LNCaP clone FGC (cell line): ENCODE results near the gene WHRN.

Source experiments
- DNase-seq: peaks from one replicate; pipeline ENCODE4 v3.0.0-alpha.2; 2011; ENCODE audit warnings: low read depth
- H3K4me3 ChIP-seq: 2 replicates; pipeline ENCODE4 v1.5.1; 2011; ENCODE audit warnings: mild to moderate bottlenecking, low read depth, low read length, control low read depth
- TF ChIP-seq, protein P1 (sequence below): IDR thresholded peaks from 2 replicates; pipeline ENCODE4 v1.5.1; 2012; ENCODE audit warnings: mild to moderate bottlenecking; ENCODE audit not compliant: control insufficient read depth, insufficient read depth; ENCODE audit errors: extremely low read depth

Gene WHRN

DNA sequence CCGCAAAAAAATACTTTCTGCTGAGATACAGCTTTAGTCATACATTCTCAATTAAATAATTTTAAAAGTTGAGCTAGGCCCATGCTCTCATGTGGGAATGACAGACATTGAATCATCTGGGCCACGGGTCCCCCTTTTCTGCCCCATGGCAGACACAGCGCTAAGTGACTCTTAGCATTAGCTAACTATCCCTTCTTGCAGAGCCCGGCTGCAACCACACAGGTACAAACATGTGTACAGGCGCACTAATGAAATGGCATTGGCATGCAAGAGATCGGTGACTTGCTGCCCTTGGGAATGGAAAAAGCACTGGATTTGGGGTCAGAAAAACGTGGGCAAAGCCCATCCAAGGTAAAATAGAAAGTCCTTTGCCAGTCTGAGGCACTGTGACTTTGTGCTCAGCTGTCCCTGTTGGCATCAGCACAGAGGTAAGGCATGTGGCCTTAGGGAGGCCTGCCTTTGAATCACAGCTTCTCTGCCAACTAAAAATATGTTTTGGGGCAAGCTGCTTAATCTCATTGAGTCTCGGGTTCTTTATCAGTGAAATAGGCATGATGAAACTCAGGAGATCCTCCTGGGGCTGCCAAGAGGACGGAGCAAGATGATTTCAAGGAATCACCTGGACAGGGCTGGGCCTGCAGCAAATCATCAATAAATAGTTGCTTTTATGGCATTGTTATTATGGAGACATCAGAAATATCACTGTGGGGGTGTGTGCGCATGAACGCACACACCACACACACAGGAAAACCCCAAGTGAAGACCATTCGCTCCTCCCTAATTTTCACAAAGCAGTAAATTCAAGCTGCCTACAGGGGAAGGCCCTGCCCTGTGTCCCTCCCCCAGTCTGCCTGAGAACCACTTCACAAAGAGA, 54.2 kb downstream of the WHRN start:
- H3K4me3 ChIP-seq: no peak overlapping the region
- no peak for DNase-seq
- TF ChIP-seq, protein P1, sequence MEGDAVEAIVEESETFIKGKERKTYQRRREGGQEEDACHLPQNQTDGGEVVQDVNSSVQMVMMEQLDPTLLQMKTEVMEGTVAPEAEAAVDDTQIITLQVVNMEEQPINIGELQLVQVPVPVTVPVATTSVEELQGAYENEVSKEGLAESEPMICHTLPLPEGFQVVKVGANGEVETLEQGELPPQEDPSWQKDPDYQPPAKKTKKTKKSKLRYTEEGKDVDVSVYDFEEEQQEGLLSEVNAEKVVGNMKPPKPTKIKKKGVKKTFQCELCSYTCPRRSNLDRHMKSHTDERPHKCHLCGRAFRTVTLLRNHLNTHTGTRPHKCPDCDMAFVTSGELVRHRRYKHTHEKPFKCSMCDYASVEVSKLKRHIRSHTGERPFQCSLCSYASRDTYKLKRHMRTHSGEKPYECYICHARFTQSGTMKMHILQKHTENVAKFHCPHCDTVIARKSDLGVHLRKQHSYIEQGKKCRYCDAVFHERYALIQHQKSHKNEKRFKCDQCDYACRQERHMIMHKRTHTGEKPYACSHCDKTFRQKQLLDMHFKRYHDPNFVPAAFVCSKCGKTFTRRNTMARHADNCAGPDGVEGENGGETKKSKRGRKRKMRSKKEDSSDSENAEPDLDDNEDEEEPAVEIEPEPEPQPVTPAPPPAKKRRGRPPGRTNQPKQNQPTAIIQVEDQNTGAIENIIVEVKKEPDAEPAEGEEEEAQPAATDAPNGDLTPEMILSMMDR: no peak

DNA sequence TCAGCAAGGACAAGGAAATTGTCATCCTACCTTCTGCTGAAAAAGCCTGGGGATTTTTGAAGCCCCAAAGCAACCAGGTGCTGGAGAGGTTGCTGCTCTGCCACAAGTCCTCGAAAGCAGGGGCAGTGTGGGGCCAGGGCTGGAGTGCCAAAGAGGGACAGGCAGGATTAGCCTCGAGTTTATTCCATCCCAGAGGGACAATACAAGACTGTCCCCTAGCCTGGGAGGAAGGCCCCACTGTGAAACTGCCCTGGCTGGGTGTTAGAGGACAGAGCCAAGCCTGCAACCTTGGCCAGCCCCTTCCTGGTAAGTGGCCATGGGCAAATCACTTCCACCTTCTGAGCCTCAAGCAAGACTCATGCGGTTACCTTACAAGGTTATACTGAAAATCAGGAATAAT, 55.1 kb downstream of the WHRN start:
- DNase-seq: no peak
- H3K4me3 ChIP-seq: no peak overlapping the region
- TF ChIP-seq, protein P1: no peak

DNA sequence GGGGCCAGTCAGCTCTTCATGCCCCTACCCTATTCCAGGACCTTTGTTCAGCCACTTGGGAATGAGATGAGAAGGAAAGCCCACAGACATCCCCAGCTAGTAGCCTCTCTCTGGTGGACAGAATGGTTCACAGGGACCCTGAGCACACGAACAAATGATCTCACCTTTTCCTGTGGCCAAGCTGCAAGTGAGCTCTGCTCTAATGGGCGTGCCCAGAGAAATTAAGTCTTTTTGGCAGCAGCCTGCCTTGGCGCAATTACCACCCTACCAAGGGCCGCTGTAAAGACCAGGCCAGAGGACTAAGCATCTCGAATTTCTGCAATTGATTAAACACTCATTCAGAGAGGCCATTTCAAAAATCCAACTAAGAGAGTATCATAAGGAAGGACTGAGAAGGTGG, 56.0 kb downstream of the WHRN start:
- TF ChIP-seq, protein P1: no peak
- no peak for DNase-seq

DNA sequence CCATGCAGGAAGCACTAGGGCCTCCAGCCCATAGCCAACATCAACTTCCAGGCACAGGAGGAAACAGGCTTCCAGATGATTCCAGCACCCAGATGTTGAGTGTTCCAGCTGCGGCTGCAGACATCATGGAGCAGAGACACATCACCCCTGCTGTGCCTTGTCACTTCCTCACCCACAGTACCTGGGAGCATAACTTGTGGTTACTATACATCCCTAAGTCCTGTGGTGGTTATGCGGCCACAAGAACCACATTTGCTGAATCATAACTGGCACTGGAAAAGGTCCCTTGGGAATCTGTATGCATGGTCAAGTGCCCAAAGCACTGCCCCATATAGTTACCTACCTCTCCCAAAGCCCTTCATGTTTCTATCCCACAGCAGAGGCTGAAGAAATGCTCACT, 56.6 kb downstream of the WHRN start:
- no peak overlapping the region for H3K4me3 ChIP-seq
- no peak for DNase-seq
- TF ChIP-seq, protein P1: no peak

More for the DNA sequence above, 56.0 kb downstream of the WHRN start:
- H3K4me3 ChIP-seq: no peak overlapping the region

DNA sequence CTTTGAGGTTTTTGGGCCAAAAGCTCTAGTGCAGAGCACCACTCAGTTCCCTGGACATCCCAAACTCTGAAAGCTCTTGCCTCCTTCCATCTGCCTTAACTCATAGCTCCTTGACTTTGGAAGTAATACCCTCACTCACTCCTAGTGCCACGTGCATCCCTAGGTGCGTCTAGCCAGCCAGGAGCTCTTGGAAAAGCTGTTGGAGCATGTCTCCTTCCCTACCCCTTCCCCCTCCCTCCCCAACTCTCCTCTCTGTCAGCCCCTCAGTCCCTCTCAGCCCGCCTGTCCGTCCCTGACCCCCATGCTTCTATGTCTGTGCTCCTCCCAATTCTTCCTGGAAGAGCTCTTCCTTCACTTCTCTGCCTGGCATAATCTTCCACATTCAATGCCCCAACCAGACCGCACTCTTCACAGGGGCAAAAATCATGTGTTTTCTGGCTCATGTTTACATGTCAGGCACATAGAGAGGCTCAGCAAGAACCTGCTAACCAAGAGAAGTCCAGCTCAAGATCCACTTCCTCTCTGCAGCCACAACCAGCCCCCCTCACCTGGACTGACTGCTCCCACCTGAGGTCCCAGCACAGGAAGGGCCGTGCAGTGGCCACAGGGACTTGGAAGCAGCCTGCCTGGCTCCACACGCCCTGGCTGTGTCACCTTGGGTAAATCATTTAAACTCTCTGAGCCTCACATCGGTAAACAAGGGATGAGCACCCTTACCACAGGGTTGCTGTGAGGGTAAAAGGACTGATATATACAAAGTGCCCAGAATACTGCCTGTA, 58.4 kb downstream of the WHRN start:
- DNase-seq: no peak
- TF ChIP-seq, protein P1: no peak
- H3K4me3 ChIP-seq: no peak overlapping the region

DNA sequence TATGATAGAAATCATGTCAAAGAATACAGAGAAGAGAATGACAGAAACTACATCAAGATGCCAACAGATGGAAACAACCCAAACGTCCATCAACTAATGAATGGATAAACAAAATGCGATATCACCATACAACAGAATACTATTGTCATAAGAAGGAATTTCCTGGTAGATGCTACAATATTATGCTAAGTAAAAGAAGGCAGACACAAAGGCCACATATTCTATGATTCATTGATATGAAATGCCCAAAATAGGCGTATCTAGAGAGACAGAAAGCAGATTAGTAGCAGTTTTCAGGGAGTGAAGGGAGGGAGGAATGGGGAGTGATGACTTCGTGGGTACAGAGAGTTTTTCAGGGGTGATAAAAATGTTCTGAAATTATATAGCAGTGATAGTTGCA, 59.2 kb downstream of the WHRN start:
- TF ChIP-seq, protein P1: no peak
- no peak overlapping the region for H3K4me3 ChIP-seq
- DNase-seq: no peak
